GM12872 (cell line): ENCODE measurements around the gene SF1.
A peak's percentile ranks its signal among the peaks of the same experiment; 100 is the strongest.

Experiments
- CTCF ChIP-seq: IDR thresholded peaks from 3 replicates; pipeline ENCODE4 v1.5.1; 2011; ENCODE audit warnings: low read depth, mild to moderate bottlenecking, low read length, moderate library complexity; ENCODE audit not compliant: insufficient read depth

The SF1 gene

GRCh38 chr11:64770120-64770519 lies 8.2 kb downstream of the SF1 start:
- no peak for TF ChIP-seq CTCF

- TF ChIP-seq CTCF: no peak
Measured at GRCh38 chr11:64769283-64769682, 9.1 kb downstream of the SF1 start.

- TF ChIP-seq CTCF: no peak
Measured at GRCh38 chr11:64768300-64768694, 10.0 kb downstream of the SF1 start.

GRCh38 chr11:64767344-64768299 lies 10.7 kb downstream of the SF1 start:
- TF ChIP-seq CTCF: peak; percentile 85

GRCh38 chr11:64766881-64767280 lies 11.5 kb downstream of the SF1 start:
- no peak for TF ChIP-seq CTCF

- TF ChIP-seq CTCF: no peak
Measured at GRCh38 chr11:64765851-64766665, 12.3 kb downstream of the SF1 start.

GRCh38 chr11:64765291-64765850 lies 13.0 kb downstream of the SF1 start:
- peak; percentile 28; the same call in 1 of the 3 replicates for TF ChIP-seq CTCF
